Measurements from ENCODE around the gene BNIP1.

BNIP1 gene

DNA sequence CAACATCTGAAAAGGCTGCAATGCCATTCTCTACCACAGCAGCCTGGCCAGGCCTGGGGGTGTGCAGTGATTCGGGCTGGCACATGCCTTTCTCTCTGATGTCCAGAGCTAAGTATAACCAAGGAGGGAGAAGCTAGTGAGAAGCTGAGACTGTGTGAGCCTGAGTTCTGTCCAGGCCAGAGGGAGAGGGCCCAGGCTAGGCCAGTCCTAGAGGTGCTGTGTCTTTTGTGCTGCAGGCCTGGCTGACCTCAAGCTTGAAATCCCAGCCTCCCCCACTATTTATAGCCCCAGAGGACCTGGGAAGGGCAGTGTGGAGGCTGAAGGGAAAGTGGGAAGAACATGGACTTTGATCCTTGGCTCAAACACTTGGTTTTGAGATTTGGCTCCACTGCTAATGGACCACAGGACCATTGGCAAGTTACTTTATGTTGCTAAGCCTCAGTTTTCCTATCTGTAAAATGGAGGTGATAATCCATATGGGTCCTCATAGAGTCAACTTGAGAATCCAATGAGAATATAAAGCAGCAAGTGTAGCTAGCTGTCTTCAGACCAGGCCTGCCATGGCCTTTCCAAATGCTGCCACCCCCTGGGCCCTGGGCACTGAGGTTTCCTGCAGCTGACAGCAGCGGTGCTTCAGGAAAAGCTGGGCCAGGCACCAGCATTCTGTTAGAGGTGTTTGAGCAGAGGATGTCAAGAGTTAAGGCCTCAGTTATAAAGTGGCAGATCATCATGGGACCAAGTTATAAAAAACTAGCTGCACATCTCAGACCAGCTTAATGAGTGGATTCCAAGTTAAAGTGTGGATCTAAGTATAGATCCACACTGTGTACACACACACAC, 21.1 kb downstream of the BNIP1 start:
- DNase-seq: no peak

GRCh38 chr5:173172166-173172565, 27.8 kb downstream of the BNIP1 start:
- DNase-seq: no peak

DNA sequence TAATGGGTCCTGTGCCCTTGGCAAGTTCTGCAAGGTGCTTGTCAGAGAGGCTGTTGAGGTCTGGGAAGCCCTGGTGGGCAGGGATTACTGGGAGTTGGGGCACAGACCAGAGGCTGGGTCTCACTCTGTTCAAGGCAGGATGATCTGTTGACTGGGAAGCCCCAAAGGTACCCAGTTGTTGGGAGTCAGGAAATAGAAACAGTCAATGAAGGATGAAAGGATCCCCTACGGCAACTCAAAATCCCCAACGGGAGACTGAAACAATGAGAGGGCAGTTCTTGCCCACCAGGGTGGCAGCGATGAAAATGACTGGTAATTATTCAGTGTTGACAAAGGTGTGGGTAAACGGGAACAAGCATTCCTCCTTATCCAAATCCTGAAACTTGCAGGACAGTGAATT, 31.2 kb downstream of the BNIP1 start:
- DNase-seq: no peak

DNA sequence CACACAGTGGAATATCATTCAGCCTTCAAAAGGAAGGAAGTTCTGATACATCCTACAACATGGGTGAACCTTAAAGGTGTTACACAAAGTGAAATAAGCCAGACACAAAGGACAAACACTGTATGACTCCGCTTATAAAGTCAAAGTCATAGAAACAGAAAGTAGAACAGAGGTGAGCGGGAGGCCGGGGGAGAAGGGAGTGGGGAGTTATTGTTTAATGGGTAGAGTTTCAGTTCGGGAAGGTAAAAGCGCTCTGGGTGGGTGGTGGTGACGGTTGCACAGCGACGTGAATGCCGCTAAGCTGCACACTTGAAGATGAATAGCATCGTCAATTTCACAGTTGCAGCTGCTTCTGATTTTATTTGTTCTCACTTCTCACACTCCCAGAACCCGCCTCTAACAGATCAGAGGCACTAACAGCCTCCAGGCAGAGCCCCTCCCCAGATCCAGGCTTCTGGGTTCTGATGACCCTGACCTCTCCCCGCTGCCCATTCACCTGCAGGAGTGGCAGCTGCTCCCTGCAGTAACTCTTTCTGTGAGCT, 34.1 kb downstream of the BNIP1 start:
- DNase-seq: no peak

DNA sequence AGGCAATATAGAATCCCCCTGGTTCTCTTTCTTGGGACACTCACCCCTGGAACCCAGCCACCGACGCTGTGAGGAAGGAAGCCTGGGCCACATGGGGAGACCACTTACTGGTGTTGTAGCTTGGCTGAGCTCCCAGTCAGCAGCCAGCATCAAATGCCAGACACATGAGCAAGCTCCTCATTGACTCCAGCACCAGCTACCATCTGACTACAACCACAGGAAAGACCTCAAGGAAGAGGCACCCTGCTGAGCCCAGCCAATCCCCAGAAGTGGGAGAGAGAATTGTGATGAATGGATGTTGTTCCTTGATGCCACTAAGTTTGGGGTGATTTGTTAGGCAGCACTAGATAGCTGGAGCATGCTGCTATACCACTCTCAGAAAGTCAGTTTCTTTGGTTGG, 36.0 kb downstream of the BNIP1 start:
- no peak for DNase-seq

GRCh38 chr5:173187054-173187743, 42.9 kb downstream of the BNIP1 start:
- no peak for DNase-seq

DNA sequence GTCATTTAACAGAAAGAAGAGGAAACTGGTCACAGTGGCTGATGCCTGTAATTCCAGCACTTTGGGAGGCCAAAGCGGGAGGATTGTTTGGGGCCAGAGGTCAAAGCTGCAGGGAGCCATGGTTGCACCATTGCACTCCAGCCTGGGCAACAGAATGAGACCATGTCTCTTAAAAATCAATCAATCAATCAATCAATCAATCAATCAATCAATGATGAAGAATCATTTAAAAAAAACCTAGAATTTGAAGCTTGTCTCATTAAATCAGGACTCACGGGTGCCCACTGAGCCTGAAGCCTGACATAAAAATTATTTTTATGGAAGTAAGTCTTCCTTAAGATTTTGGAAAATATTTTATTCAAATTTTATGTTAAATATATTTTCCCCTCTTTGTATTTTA, 43.9 kb downstream of the BNIP1 start:
- DNase-seq: no peak

- no peak for DNase-seq
Observed at GRCh38 chr5:173191015-173191414, 46.7 kb downstream of the BNIP1 start.

- DNase-seq: no peak
Observed at GRCh38 chr5:173191561-173191960, 47.2 kb downstream of the BNIP1 start.

DNA sequence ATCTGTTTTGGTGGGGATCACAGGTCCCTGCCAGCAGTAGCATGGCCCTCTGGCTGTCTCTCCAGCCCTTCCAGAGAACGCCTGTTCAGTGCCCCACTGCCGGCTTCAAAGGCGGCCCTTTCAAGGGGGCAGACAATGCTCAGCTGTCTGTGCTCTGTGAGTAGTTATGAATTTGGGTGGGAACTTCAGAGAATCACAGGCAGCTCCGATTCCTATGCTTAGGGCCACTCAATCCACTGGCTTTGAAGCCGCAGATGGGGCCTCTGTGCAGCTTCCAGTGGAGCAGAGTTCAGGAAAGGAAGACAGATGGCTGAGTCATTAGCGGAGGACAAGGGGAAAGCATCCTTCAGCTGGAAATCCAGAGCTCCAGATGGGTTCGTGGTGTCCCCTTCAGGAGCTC, 48.2 kb downstream of the BNIP1 start:
- no peak for DNase-seq

DNA sequence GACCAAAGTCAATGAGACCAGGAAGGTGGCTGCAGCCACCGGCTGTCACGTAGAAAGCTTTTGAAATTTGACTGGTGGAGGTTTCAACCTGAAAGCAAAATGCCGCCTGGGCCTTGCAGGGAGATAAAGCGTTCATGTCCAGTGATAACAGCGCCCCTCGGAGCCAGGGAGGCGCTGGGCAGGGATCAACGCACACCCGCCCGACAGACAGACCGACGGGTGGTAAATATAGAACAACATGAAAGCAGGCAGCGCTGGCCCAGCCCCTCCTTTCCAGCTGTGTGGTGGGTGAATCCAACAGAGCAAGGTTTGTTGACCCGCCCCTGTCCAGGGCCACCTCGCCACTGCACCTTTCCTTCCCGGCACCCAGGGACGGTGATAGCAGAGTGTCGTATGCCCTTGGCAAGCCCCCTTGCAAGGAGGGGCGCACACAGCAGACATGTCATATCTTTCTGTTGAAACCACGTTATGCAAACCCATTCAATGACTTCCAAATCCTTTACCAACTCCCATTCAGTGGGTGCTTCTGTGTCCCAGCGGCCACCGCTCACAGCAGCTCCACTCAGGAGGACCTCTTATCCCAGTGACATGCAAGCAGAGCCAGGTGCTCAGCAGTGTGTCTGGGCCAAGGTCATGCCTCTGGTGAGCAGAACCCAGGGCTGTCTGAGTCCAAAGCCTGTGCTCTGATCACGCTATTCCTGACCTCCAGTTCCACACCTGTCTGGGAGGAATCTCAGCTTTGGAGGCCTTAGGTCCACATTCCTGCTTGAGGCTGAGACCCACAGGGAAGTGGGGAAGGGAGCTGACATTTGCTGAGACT, 52.0 kb downstream of the BNIP1 start:
- no peak for DNase-seq

- DNase-seq: no peak
Observed at GRCh38 chr5:173197375-173197891, 53.1 kb downstream of the BNIP1 start.

GRCh38 chr5:173198049-173198448, 53.7 kb downstream of the BNIP1 start:
- no peak for DNase-seq

DNA sequence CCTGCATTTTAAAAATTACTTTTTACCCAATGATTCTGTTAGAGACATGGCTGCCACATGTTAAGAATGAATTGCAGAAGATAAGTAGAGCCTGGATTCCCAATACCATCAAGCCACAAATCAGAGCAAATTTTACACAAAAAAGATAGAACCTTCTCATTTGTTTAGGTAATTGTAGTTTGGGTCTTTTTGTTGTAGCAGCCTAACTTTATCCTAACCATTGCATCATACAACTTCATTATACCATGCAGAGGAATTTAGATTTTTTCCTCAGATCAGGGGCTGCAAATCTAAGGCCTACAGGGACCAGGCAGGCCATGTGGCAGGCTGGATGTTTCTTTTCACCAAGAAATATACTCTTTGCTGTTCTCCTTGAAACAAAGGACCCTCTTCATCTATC, 56.0 kb downstream of the BNIP1 start:
- DNase-seq: no peak

- DNase-seq: no peak
Observed at GRCh38 chr5:173201636-173202265, 57.4 kb downstream of the BNIP1 start.

- no peak for DNase-seq
Observed at GRCh38 chr5:173202266-173202875, 58.0 kb downstream of the BNIP1 start.

DNA sequence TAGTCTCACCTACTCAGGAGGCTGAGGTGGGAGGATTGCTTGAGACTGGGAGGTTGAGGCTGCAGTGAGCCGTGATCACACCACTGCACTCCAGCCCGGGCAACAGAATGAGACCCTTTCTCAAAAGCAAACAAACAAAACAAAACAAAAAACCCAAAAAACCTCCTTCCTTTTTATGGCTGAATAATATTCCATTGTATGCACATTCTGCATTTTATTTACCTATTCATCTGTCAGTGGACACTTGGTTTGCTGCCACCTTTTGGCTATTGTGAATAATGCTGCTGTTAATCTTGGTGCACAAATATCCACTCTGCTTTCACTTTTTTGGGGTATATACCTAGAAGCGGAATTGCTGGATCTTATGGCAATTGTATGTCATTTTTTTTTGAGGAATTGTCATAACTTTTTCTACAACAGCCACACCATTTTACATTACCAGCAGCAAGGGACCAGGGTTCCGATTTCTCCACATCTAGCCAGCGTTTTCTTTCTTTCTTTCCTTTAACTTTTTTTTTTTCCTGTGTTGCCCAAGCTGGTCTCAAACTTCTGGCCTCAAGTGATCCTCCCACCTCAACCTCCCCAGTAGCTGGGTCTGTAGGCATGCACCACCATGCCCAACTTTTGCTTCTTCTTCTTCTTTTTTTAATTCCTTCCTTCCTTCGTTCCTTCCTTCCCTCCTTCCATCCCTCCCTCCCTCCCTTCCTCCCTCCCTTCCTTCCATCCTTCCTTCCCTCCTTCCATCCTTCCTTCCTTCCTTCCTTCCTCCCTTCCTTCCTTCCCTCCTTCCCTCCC, 60.1 kb downstream of the BNIP1 start:
- no peak for DNase-seq

DNA sequence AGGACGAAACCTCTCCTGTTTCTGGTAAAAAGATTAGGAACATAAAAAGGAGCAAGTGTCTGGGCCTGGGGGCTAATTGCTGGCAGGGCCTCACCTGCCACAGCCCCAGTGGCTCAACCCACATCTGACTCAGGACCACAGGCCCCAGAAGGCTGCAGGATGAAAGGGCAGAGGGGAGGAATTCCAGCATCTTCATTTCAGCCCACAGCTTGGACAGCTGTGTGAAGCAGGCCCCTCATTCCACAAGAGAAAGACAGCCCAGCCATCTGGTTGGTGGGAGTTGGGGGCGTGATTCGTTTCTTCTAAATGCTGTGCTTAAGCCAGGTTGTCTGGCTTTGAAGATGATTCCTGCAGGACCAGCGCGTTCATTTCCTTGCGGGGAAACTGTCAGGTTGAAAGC, 61.6 kb downstream of the BNIP1 start:
- no peak for DNase-seq

DNA sequence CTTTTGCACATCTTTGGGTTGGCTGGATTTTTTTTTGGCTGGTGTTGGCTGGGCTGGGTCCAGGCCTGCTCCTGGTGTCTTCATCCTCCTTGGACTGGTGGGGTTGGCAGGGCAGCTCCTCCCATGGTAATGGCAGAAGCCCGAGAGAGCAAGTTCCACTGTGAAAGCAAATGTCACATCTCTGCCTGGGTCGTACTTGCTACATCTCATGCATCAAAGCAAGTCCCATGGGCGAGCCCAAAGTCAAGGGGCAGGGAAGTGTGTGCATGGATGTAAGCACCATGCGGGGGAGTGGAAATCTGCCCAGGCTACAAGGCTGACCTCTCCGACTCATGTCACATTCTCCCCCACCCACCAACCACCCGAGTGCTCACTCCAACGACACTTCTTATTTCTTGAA, 64.0 kb downstream of the BNIP1 start:
- DNase-seq: no peak

DNA sequence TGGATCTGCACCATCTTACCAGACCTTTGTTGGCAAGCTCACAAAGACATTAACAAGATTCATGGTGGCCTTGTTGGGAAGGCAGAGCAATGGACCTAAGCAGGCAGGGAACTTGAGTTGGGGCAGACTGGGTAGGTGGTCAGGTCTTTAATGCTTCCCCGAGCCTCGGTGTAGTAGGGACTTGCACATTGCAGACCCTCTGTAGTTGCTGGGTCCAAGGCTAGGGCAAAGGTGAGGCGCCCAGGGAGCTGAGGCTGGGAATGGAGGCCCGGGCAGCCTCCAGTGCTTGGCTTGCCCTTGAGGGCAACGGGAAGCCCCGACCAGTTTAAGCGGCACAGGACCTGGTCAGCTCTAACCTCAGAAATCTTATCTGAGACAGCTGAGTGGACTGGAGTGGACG, 66.5 kb downstream of the BNIP1 start:
- DNase-seq: no peak

- no peak for DNase-seq
Observed at GRCh38 chr5:173211284-173211683, 67.0 kb downstream of the BNIP1 start.
